ENCODE data around the gene BICRAL. TPM values are rescaled to one million over a fixed set of nuclear protein-coding genes. Genes with fewer than 3 reads are reported as not detected.

BICRAL gene
- total and polyA plus RNA-seq, 10 donors = 3.4 to 27.5 (median 24.0) TPM

DNA sequence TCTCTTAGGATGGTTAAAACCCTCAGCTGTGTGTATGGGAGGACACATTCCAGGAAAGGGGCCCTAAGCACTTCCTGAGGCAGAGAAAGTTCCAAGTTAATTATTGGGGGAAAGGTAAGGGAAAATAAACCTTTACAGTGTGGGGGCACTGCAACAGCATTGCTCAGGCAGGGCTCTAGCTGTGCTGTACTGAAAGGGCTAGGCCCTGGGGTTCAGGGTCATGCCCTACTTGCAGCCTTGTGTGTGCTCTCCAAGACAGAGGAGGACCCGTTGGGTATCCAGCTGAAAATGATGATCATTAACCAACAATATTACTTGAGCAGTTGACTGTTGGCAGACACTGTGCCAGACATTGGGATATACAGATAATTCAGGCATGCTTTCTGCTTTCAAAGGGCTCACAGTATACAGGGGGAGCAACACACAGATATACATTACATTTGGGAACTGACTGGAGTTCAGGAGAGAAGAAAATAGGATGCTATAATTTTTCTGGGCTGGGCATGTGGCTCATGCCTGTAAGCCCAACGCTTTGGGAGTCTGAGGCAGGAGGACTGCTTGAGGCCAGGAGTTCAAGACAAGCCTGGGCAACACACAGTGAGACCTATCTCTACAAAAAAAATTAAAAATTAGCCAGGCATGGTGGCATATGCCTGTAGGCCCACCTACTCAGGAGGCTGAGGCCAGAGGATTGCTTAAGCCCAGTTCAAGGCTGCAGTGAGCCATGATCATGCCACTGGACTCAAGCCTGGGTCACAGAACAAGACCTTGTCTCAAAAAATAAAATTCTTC, 88.5 kb downstream of the BICRAL start:
- no peaks in the 10 kb centered on the region for H3K9me3 ChIP-seq
- DNase-seq = no peak
- no peak overlapping the region for H3K27ac ChIP-seq
- intact Hi-C loops (cut with DNase I; ENCODE audit: low total_unique reads) = loop anchor here (10.0 kb wide), 1 partner anchor 126 kb away; the partner anchor contains the start of gene TBCC
- 75 to 85% (median 80%) methylated on average over 2 of the region's 2 CpGs for WGBS, 5 donors
- H3K27me3 ChIP-seq (replicated peaks in 1 of 7) = no peaks in the 10 kb centered on the region
- no peak overlapping the region for H3K4me3 ChIP-seq
- peak in 1 of 3 donors; percentile 28 for TF ChIP-seq POLR2AphosphoS5 (IDR thresholded peaks at IDR 0.05)
- TF ChIP-seq, protein P1, sequence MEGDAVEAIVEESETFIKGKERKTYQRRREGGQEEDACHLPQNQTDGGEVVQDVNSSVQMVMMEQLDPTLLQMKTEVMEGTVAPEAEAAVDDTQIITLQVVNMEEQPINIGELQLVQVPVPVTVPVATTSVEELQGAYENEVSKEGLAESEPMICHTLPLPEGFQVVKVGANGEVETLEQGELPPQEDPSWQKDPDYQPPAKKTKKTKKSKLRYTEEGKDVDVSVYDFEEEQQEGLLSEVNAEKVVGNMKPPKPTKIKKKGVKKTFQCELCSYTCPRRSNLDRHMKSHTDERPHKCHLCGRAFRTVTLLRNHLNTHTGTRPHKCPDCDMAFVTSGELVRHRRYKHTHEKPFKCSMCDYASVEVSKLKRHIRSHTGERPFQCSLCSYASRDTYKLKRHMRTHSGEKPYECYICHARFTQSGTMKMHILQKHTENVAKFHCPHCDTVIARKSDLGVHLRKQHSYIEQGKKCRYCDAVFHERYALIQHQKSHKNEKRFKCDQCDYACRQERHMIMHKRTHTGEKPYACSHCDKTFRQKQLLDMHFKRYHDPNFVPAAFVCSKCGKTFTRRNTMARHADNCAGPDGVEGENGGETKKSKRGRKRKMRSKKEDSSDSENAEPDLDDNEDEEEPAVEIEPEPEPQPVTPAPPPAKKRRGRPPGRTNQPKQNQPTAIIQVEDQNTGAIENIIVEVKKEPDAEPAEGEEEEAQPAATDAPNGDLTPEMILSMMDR (IDR thresholded peaks at IDR 0.05 in 8 of 11, conservative IDR thresholded peaks at IDR 0.05 in 3 of 11) = no peak
- no peak for TF ChIP-seq POLR2A (IDR thresholded peaks at IDR 0.05)
- H3K4me1 ChIP-seq = no peaks in the 10 kb centered on the region
- peaks cover 4 to 49% (median 31%) of the 10 kb centered on the region in 6 donors for H3K36me3 ChIP-seq

DNA sequence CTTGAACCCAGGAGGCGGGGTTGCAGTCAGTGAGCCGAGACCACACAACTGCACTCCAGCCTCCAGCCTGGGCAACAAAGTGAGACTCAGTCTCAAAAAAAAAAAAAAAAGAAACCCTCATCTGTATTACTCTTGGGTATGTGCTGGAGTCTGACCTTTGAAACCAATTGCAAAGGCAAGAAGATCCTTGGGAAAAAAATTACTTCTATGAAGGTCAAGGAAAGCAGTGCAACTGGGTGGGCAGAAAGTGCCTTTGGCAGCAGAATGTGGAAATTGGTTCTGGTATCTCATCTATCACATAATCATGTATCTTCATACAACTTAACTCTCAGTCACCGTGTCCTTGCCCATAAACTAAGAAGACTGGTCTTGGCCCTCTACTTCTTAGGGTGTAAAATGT, 89.9 kb downstream of the BICRAL start:
- Histone ChIP-seq H3K4me1 (peaks cover 0 to under 1% (median 0%) of the 10 kb centered on the region in 6 donors), H3K9me3 (no peaks in the 10 kb centered on the region), H3K4me3 (no peak overlapping the region), H3K36me3 (peaks cover 2 to 35% (median 19%) of the 10 kb centered on the region in 6 donors), H3K27me3 (replicated peaks in 1 of 7) (no peaks in the 10 kb centered on the region), H3K27ac (no peak overlapping the region)
- 77 to 89% (median 84%) methylated on average over 3 of the region's 3 CpGs for WGBS, 5 donors
- TF ChIP-seq POLR2AphosphoS5 (IDR thresholded peaks at IDR 0.05) = no peak
- TF ChIP-seq, protein P1 (IDR thresholded peaks at IDR 0.05 in 8 of 11, conservative IDR thresholded peaks at IDR 0.05 in 3 of 11) = no peak
- no peak for TF ChIP-seq POLR2A (IDR thresholded peaks at IDR 0.05)
- no peak for DNase-seq
- intact Hi-C loops (cut with DNase I; ENCODE audit: low total_unique reads) = loop anchor here (10.0 kb wide), 1 partner anchor 127 kb away; the partner anchor contains the start of gene TBCC

DNA sequence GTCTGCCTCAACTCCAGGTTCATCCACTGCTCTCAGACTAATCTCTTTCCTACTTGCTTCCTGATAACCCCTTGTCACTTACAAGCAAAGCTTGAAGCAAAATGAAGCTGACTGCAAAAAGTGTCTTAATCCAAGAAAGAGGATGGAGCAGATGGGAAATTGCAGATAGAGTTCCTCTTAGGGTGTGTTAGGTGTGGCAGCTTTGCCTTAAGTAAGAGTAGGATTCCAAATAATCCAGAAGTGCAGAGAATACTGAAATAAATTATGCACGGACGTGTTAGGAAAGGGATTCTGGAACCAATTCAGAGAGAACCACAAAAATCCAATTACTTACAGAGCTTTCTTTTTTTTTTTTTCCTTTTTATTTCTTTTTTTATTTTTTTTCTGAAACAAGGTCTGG, 91.5 kb downstream of the BICRAL start:
- Histone ChIP-seq H3K4me3 (no peak overlapping the region), H3K36me3 (peaks cover 0 to 19% (median 6%) of the 10 kb centered on the region in 6 donors), H3K9me3 (no peaks in the 10 kb centered on the region), H3K27ac (no peak overlapping the region), H3K27me3 (replicated peaks in 1 of 7) (no peaks in the 10 kb centered on the region), H3K4me1 (peaks cover 0 to 13% (median 4%) of the 10 kb centered on the region in 6 donors)
- TF ChIP-seq, protein P1 (IDR thresholded peaks at IDR 0.05 in 8 of 11, conservative IDR thresholded peaks at IDR 0.05 in 3 of 11) = no peak
- no peak for TF ChIP-seq POLR2A (IDR thresholded peaks at IDR 0.05)
- TF ChIP-seq POLR2AphosphoS5 (IDR thresholded peaks at IDR 0.05) = no peak
- no peak for DNase-seq
- intact Hi-C loops (cut with DNase I; ENCODE audit: low total_unique reads) = loop anchor here (10.0 kb wide), 1 partner anchor 129 kb away; the partner anchor contains the start of gene TBCC
- WGBS, 5 donors = 69 to 97% (median 73%) methylated on average over 2 of the region's 2 CpGs

DNA sequence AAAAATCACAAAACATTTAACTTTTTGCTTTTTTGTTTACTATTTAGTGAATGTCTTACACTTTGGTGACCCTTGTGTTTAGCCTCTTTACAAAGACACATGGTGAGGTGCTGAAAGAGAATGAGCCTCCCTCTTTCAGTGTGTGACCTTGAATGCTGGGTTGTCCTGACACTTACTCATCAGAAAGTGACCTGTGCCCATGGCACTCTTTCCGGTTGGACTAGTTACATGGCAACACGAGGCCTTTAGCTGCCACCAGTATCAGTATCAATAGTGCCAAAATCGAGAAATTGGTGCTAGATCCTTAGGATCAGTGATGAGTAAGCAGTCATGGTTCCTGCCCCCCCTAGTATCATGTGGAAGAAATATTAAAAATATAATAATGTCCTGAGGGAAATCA, 95.8 kb downstream of the BICRAL start:
- Histone ChIP-seq H3K27me3 (replicated peaks in 1 of 7) (no peaks in the 10 kb centered on the region), H3K4me3 (no peak overlapping the region), H3K9me3 (no peaks in the 10 kb centered on the region), H3K36me3 (peaks cover 0 to 21% (median 12%) of the 10 kb centered on the region in 6 donors), H3K4me1 (peaks cover 17 to 49% (median 38%) of the 10 kb centered on the region in 6 donors), H3K27ac (no peak overlapping the region)
- DNase-seq = no peak
- TF ChIP-seq, protein P1 (IDR thresholded peaks at IDR 0.05 in 8 of 11, conservative IDR thresholded peaks at IDR 0.05 in 3 of 11) = no peak
- TF ChIP-seq POLR2AphosphoS5 (IDR thresholded peaks at IDR 0.05) (no peak), POLR2A (IDR thresholded peaks at IDR 0.05) (no peak)
- intact Hi-C loops (cut with DNase I; ENCODE audit: low total_unique reads) = loop anchor here (5.0 to 10.0 kb wide), 2 partner anchors 133 to 220 kb away; partner anchors contain the start of gene TBCC
- 77 to 90% (median 80%) methylated on average over 3 of the region's 3 CpGs for WGBS, 5 donors

Measured in spleen (tissue), 11 donors.